Right renal cortex interstitium (tissue), 3 donors: Measurements from ENCODE around the gene TMTC3. TPM values are rescaled to one million over a fixed set of nuclear protein-coding genes. Genes with fewer than 3 reads are reported as not detected.

Experiments used
- DNase-seq, 3 donors: peaks; one replicate each; pipeline ENCODE4 v3.0.0-alpha.2; 2013; ENCODE audit warnings: low read depth in 3 of 3, low spot score in 2 of 3
- polyA plus RNA-seq, 3 donors: library from polyadenylated mRNA; unstranded; fragments of 120-200 nt; gene quantifications; one replicate each; pipeline ENCODE4 v1.2.1, GENCODE V29; 2013; ENCODE audit not compliant: insufficient read length in 3 of 3

TMTC3 gene
- polyA plus RNA-seq, 3 donors = 24.1 to 26.6 (median 24.6) TPM

DNA sequence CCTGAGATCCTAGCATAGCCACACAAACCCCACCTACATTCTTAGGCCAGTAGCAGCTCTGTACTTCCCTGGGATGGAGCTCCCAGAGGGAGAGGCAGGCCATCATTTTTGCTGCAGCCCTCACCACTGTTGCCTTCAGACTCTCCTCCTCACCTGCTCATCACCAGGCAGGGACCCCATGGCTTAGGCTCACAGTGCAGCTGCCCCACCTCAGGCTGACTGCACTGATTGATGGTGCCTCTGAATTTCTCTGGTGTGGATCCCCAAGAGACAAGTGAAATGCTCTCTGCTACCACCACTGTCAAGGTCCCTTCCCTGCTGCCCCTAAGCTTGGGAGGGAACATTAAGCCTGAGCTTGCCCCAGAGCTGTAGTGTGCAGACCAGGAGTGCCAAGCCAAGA lies 76.2 kb downstream of the TMTC3 start:
- no peak for DNase-seq

DNA sequence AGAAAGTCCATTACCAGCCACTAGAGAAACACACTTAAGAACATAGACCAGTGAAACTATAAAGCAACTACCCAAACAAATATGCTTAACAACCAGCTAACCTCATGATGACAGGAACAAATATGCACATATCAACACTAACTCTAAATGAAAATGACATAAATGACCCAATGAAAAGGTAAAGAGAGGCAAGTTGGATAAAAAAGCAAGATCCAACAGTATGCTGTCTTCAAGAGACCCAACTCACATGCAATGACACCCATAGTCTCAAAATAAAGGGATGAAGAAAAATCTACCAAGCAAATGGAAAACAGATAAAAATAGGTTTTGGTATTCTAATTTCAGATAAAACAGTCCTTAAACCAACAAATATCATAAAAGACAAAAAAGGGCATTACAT lies 77.8 kb downstream of the TMTC3 start:
- no peak for DNase-seq

DNA sequence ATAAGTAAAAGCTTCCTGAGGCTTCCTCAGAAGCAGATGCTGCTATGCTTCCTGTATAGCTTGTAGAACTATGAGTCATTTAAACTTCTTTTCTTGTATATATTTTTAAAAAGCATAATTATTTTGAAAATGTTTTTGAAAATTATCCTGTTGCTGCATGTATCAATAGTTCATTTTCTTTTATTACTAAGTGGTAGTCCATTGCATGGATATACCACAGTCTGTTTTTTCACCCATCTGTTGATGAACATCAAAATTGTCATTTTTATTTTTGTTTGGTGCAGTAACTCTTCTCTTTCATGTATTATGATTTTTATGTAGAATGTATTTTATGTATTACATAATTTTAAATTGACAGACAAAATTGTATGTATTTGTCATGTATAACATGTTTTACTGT lies 81.4 kb downstream of the TMTC3 start:
- DNase-seq = no peak

DNA sequence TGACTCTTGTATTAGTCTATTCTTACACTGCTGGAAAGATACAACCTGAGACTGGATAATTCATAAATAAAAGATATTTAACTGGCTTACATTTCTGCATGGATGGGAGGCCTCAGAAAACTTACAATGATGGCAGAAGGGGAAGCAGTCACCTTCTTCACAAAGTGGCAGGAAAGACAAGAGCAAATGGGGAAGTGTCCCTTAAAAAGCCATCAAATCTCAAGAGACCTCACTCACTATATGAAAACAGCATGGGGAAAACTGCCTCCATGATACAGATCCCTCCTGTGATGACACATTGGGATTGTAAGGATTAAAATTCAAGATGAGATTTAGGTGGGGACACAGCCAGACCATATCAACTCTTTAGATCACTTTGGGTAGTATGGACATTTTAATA lies 83.7 kb downstream of the TMTC3 start:
- no peak for DNase-seq

DNA sequence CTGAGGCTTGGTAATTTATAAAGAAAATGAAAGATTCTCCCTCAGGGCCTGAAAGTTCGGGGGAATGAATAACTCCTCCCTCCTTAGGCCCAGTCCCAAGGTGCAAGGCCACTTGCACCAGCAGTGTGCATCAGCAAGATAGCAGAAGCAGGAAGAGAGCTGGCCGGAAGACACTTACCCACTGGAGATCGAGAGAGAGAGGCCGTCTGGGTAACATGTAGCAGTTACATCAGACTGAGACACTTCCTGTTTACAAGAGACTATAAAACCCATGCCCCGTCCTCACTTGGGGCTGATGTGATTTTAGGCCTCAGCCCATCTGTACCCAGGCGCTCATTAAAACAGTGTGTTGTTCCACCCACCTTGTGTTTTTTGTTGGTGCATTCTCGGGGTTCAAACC lies 85.2 kb downstream of the TMTC3 start:
- DNase-seq = no peak

DNA sequence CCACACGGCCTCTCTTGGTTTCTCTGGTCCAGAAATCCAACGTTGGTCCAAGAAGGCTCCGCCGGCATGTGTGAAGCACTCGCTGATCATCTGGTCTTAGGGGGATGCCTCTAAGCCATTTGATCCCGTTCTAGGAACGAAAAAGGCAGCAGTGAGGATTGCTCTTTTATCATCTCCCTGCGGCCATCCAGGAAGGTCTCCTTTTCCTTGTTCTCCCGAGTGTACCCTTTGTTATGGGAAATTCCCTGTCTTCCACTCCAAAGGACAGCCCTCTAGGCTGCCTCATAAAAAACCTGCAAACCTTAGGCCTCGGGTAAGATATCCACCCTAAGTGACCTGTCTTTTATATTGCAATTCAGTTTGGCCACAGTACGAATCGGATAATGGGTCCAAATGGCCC lies 85.8 kb downstream of the TMTC3 start:
- DNase-seq = no peak

DNA sequence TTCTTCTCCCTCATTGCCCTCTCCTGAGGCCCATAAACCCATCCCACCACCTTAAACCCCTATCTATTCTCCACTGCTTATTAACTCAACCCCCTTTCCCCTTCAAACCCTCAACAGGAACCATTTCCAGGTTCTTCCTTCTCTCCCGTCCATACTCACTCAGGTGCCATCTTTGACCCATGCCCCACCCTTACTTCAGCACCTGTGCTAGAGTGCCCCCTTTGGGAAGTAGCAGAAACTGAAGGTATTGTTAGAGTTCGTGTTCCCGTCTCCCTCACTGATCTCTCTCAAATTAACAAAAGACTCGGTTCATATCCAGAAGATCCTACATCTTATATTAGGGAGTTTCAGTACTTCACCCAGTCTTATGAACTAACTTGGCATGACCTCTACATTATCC lies 86.6 kb downstream of the TMTC3 start:
- no peak for DNase-seq

DNA sequence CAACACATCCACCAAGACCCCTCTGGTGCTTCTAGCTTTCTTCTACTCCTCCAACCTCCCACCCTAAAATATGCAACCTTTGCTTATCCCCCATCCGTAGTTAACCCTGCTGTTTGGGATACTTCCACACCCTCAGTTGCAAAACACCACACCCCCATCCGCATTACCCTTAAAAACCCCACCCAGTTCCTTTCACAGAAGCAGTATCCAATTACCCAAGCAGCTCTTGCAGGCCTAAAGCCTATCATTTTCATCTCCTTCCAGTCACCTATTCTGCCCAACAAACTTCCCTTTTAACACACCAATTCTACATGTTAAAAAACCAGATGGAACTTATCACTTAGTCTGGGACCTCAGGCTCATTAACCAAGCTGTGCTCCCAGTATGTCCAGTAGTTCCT lies 88.2 kb downstream of the TMTC3 start:
- DNase-seq = no peak

DNA sequence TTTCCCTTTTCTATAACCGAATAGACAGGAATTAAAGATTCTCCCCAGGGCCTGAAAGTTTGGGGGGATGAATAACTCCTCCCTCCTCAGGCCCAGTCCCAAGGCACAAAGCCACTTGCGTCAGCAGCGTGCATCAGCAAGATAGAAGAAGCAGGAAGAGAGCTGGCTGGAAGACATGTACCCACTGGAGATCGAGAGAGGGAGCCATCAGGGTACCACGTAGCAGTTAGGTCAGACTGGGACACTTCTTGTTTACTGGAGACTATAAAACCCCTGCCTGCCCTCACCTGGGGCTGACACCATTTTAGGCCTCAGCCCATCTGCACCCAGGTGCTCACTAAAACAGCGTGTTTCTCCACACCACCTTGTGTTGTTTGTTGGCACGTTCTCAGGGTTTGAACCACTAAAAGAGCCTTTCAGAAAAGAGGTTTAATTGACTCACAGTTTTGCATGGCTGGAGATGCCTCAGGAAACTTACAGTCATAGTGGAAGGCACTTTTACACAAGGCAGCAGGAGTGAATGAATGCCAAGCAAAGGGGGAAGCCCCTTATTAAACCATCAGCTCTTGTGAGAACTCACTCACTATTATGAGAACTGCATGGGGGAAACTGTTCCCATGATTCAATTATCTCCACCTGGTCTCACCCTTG lies 93.2 kb downstream of the TMTC3 start:
- no peak for DNase-seq

DNA sequence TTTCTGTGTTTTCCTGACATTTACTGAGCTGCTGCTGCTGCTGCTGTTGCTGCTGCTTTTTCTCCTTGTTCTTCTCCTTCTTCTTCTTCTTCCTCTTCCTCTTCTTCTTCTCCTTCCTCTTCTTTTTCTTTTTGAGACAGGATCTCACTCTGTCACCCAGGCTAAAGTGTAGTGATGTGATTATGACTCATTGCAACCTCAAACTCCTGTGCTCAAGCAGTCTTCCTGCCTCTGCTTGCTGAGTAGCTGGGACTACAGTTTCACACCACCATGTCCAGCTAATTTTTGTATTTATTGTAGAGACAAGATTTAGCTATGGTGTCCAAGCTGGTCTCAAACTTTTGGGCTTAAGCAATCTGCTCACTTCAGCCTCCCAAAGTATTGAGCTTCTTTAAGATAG lies 95.8 kb downstream of the TMTC3 start:
- no peak for DNase-seq

DNA sequence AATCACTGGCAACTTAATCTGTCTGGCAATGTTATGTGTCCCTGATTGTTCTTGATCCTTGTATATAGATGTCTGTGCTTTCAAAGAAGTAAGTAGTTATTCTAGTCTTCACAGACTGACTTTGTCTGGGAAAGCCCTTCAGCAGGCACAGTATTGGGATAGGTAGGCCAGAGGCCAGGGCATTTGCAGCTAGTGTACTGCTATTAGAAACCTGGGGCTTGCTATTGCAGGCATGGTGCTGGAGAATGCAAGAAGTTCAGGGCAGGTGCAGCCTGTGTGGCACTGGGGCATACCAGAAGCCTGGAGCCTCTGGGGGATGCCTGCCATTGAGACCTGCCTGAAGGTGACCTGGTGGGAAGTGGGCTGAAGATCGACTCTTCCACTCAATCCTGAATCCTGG lies 96.3 kb downstream of the TMTC3 start:
- no peak for DNase-seq

DNA sequence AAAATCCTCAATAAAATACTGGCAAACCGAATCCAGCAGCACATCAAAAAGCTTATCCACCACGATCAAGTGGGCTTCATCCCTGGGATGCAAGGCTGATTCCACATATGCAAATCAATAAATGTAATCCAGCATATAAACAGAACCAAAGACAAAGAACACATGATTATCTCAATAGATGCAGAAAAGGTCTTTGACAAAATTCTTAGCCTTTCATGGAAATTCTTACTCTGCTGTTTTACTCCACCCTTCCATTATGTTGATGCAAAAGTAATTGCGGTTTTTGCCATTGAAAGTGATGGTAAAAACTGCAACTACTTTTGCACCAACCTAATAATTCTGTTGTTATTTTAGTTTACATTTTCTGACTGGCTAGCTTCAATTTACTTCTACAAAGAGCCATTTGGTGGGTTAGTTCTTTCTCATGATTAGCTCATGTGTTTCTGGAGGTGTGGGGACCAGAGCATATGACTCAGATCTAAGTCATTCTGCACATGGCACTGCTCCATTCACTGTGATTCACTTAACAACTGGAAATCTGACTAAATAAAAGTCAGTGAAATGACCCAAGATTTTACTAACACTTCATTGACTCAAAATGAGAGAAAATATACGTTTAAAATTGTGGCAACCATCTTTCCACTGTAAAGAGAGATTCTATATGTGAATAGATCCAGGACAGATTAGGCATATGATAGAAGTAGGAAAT lies 99.9 kb downstream of the TMTC3 start:
- DNase-seq = no peak

DNA sequence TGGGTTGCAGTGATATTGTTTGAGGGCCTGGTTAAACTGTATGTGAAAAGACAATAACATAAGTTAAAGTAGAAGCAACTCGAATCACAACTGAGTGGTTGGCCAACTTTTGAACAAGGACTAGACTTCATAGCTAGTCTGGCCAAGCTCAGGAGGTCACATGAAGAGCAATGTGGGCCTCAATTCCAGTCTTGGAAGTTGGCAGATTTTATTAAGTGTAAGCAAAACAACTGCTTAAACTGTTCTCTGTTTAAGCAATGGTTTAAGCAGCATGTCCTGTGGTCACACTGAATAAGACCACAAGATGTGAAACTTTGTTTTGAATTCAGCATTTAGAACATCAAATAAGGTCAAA lies 100.4 kb downstream of the TMTC3 start:
- no peak for DNase-seq

DNA sequence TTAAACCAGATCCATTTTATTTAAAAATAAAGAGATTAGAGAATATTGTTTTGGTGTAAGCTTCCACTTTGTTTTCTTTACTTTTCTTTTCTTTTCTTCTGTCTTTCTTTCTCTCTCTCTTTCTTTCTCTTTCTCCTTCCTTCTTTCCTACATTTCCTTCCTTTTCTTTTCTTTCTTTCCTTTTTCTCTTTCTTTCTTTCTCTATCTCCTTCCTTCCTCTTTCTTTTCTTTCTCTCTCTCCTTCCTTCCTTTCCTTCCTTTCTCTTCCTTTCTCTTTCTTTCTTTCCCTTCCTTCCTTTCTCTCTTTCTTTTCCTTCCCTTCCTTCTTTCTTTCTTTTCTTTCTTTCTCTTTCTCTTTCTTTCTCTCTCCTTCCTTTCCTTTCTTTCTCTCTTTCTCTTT lies 100.8 kb downstream of the TMTC3 start:
- no peak for DNase-seq

DNA sequence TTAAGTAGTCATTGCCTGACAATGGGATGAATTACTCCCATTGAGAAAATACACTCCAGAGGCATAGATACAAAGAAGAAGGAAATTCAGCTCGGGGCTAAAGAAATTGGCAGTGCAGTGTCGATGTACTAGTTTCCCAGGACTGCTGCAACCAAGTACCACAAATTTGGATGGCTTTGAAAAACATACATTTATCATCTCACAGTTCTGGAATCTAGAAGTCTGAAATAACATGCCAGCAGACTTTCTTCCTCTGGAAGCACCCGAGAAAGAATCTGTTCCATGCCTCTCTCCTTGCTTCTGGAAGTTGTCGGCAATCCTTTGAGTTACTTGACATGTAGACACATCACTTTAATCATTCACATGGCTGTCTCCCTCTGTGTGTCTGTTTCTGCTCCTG lies 101.9 kb downstream of the TMTC3 start:
- DNase-seq = no peak

DNA sequence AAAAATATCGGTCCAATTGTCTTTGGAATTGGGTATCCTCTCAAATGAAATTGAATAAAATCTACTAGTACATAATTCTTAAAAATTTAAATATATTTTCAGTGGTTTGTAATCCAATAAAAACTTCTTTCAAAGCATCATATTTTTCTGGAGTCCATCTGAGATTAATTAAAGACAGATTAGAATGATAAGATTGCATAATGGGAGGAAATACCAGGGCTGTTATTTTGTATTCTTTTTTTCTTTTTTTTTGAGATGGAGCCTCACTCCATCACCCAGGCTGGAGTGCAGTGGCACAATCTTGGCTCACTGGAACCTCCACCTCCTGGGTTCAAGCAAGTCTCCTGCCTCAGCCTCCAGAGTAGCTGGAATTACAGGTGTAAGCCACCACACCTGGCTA lies 103.8 kb downstream of the TMTC3 start:
- DNase-seq = no peak

DNA sequence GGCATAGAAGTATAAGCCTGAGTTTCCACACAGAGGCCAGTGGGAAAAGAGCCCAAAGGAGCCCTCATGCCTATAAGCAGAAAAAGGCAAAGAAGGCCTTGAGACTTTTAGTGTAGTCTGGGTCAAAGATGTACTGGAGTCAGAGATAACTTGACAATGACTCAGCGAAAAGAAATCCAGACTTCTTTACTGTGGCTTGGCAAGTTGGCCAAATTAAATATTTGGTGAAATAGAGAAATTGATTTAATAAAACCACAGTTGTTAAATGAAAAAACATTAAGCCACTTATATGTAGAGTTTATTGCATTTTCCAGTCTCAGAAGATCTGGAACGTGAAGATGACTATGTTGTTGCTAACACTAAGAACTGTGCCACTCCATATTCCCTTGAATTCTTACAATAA lies 105.1 kb downstream of the TMTC3 start:
- no peak for DNase-seq

DNA sequence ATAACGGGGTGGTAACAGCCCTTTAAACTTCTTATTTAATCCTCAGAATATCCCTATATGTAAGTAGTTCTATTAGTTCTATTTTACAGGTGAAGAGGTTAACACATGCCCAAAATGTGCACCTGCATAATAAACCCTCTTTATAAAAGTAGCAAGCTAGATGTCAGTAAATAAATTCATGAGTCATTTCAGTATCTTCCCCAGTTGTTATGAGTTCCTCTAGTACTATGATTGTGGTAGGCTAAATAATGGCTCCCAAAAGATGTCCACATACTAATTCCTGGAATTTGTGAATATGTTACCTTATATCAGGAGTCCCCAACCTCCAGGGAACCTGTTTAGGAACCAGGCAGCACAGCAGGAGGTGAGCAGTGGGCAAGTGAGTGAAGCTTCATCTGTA lies 106.5 kb downstream of the TMTC3 start:
- no peak for DNase-seq

Other genes starting within 250 kb of the TMTC3 start
- gene C12orf50, start 112.9 kb upstream of the TMTC3 start, polyA plus RNA-seq = under 1 TPM; 0.21 to 0.45 (median 0.35) TPM
- gene CEP290, start 219 bp upstream of the TMTC3 start, polyA plus RNA-seq = 10 to 100 TPM; 22.7 to 26.7 (median 26.4) TPM